Skeletal muscle tissue (tissue), 4 donors: Measurements from ENCODE around the gene LACTBL1. TPM values are rescaled to one million over a fixed set of nuclear protein-coding genes. Genes with fewer than 3 reads are reported as not detected.

Experiments
- H3K27ac ChIP-seq: one replicate; pipeline ENCODE4 v1.7.0; 2013; ENCODE audit warnings: mild to moderate bottlenecking, low read depth, low read length, inconsistent platforms
- H3K27me3 ChIP-seq, 3 donors: one replicate each; pipeline ENCODE4 v1.7.0; 2013; ENCODE audit warnings: low read length in 3 of 3; ENCODE audit not compliant: control insufficient read depth in 3 of 3, insufficient read depth in 3 of 3
- H3K36me3 ChIP-seq, 3 donors: one replicate each; pipeline ENCODE4 v1.7.0; 2013; ENCODE audit warnings: low read length in 3 of 3; ENCODE audit not compliant: control insufficient read depth in 3 of 3, insufficient read depth in 3 of 3
- H3K4me1 ChIP-seq, 3 donors: one replicate each; pipeline ENCODE4 v1.7.0; 2013; ENCODE audit warnings: low read length in 3 of 3, mild to moderate bottlenecking in 3 of 3; ENCODE audit not compliant: control insufficient read depth in 3 of 3, insufficient read depth in 3 of 3
- H3K4me3 ChIP-seq, 3 donors: one replicate each; pipeline ENCODE4 v1.7.0; 2013; ENCODE audit warnings: low read length in 3 of 3
- H3K9ac ChIP-seq, 3 donors: one replicate each; pipeline ENCODE4 v1.7.0; 2013; ENCODE audit warnings: low read length in 3 of 3, mild to moderate bottlenecking in 3 of 3, moderate library complexity in 2 of 3, low read depth in 1 of 3
- H3K9me3 ChIP-seq, 3 donors: one replicate each; pipeline ENCODE4 v1.7.0; 2013; ENCODE audit warnings: low read length in 3 of 3; ENCODE audit not compliant: control insufficient read depth in 3 of 3
- total RNA-seq: library from RNA; depleted of rRNA; stranded (reverse); fragments of >200 nt; gene quantifications from one replicate; pipeline ENCODE4 v1.2.3, GENCODE V29; 2014
- donor health status: Osteomylitis.

The LACTBL1 gene
- total RNA-seq, 1 donor from 2014 or later, result not detected

DNA sequence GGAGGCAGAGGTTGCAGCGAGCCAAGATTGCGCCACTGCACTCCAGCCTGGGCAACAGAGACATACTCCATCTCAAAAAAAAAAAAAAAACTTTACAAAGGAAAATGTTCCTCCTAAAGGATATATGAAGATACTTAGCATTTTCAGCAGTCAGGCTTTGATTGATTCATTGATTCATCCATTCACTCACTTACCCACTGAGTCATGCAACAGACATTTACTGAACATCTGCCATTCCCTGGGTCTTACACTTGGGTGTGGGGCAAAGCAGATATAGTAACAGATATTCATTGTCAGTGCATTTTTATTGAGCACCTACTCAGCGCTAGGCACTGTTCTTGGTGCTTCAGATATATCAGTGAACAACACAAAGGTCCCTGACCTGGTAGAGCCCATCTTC is 5.6 kb upstream of the LACTBL1 start:
- H3K27me3 ChIP-seq, result peaks cover 0 to 6% (median 0%) of the 10 kb centered on the region in 3 donors
- no peaks in the 10 kb centered on the region for H3K4me1 ChIP-seq
- no peak overlapping the region for H3K9ac ChIP-seq
- H3K27ac ChIP-seq, result no peak overlapping the region
- no peak overlapping the region for H3K4me3 ChIP-seq
- H3K9me3 ChIP-seq, result no peaks in the 10 kb centered on the region
- H3K36me3 ChIP-seq, result no peaks in the 10 kb centered on the region

DNA sequence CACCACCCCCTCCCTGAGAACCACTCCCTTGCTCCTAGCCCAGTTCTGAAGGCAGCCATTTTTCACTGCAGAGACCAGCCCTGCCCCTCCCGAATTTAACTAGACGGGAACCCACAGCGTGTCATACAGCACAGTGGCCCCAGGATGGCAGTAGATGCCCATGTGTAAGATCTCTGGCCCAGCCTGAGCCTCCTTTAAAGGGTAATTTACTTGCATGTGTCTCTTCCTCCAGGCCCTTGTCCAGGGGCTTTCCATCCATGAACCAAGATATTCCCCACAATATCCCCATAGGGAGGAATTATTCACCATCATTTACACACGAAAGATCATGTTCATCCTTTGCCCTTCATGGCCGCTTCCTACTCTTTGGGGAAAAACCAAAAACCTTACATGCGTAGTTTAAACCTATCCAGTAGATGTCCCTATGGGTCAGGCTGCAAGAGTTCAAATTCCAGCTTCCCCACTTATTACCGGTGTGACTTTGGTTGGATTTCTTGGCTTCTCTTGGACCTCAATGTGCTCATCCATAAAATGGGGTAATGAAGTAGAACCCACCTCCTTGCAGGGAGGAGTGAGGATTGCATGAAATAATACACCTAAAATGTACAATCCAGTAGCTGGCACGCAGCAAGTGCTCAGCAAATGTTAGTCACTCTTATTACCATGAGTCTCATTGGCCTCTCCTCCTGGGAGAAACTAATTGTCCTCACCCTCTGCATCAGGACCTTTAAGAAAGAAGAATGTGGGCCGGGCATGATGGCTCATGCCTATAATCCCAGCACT is 4.0 kb upstream of the LACTBL1 start:
- Histone ChIP-seq H3K4me1 (no peaks in the 10 kb centered on the region), H3K9me3 (no peaks in the 10 kb centered on the region), H3K36me3 (no peaks in the 10 kb centered on the region), H3K4me3 (no peak overlapping the region), H3K9ac (no peak overlapping the region), H3K27ac (no peak overlapping the region), H3K27me3 (peaks cover 7 to 18% (median 11%) of the 10 kb centered on the region in 3 donors)

DNA sequence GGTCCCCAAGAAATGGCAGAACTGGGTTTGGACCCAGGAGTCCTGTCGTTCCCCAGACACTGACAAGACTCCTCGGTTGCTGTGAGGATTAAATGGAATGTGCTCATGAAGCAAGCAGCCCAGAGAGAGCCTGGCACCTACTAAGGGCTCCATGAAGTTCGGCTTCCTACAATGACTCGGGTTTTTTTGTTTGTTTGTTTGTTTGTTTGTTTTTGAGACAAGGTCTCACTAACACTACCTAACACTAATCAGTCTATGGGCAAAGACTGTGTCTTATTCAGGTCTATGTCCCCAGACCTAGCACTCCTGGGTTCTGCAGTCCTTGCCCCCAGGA is 3.4 kb upstream of the LACTBL1 start:
- no peaks in the 10 kb centered on the region for H3K9me3 ChIP-seq
- H3K4me1 ChIP-seq, result no peaks in the 10 kb centered on the region
- no peak overlapping the region for H3K27ac ChIP-seq
- H3K4me3 ChIP-seq, result no peak overlapping the region
- H3K9ac ChIP-seq, result no peak overlapping the region
- H3K27me3 ChIP-seq, result peaks cover 10 to 19% (median 15%) of the 10 kb centered on the region in 3 donors
- H3K36me3 ChIP-seq, result no peaks in the 10 kb centered on the region

DNA sequence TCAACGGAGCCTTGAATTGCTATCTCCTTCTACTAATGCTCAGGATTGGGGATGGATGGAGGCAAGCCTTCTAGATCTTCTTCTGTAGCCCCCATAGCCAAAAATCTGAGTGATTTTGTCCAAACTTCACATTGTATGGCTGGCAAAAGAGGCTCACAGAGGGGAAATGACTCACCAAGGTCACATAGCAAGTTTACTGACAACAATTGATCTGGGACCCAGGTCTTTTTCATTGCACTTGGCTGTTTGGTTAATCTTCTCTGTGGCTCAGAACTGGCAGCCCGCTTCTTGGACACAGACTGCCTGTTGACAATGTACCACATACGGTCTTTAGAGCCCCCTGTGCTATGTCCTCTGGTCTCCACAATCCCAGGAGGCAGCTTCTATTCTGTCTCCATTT is 3.0 kb upstream of the LACTBL1 start:
- no peaks in the 10 kb centered on the region for H3K9me3 ChIP-seq
- H3K27ac ChIP-seq, result no peak overlapping the region
- peaks cover 10 to 23% (median 19%) of the 10 kb centered on the region in 3 donors for H3K27me3 ChIP-seq
- H3K4me1 ChIP-seq, result no peaks in the 10 kb centered on the region
- no peaks in the 10 kb centered on the region for H3K36me3 ChIP-seq
- H3K4me3 ChIP-seq, result no peak overlapping the region
- no peak overlapping the region for H3K9ac ChIP-seq

DNA sequence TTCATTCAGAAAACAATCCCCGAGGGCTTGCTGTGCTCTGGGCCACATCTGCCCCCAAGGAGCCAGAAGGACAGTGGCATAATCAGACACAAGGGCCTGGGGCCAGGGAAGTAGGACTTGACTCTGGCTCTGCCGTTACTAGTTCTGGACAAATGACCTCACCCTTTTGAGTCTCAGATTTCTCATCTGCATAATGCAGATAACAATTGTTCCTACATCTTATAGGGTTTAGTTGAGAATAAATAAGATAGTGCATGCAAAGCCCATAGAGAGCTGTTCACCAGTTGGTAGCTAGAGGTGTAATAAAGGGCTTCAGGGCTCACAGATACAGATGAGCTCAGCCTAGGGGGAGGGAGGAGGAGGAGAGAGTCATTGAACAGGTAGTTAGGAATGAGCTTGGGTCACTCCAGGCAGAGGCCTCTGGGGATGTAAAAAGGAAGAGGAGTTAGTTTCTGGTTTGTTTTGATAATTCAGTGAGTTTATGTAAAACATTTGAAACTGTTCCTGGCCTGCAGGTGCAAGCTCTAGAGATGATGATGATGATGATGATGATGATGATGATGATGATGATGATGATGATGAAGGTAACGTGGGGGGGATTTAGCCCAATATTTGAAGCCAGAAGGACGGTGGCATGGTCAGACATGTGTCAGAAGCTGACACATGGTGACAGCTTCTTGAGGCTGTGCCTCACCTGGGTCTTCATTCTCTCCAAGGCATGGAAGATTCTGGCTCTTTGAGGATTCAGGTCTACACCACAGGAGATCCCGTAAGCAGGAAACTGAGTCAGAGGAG is 858 bp downstream of the LACTBL1 start:
- Histone ChIP-seq H3K4me1 (no peaks in the 10 kb centered on the region), H3K27me3 (peaks cover 21 to 40% (median 24%) of the 10 kb centered on the region in 3 donors), H3K27ac (no peak overlapping the region), H3K36me3 (no peaks in the 10 kb centered on the region), H3K9me3 (no peaks in the 10 kb centered on the region), H3K9ac (no peak overlapping the region), H3K4me3 (no peak overlapping the region)

DNA sequence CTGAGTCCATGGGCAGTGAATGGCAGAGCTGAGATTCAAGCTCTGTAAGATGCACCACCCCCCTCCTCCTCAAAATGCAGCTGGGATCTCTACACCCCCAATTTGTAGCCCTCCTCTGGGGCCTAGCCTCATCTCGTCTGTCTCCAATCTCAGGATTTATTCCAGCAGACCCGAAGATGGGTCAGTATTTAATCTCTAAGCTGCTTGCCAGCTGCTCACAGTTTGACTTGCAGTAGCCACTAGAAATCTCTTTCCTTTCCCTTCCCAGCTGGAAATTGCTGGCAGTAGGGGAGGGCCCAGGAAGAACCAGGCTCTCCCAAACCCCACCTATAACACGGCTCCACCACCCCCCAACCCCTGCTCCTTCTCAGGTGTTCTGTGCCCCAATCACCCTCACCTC is 1.5 kb downstream of the LACTBL1 start:
- peaks cover 0 to 4% (median 0%) of the 10 kb centered on the region in 3 donors for H3K9me3 ChIP-seq
- no peak overlapping the region for H3K9ac ChIP-seq
- no peaks in the 10 kb centered on the region for H3K4me1 ChIP-seq
- peaks cover 24 to 45% (median 26%) of the 10 kb centered on the region in 3 donors for H3K27me3 ChIP-seq
- no peak overlapping the region for H3K27ac ChIP-seq
- no peak overlapping the region for H3K4me3 ChIP-seq
- H3K36me3 ChIP-seq, result no peaks in the 10 kb centered on the region

DNA sequence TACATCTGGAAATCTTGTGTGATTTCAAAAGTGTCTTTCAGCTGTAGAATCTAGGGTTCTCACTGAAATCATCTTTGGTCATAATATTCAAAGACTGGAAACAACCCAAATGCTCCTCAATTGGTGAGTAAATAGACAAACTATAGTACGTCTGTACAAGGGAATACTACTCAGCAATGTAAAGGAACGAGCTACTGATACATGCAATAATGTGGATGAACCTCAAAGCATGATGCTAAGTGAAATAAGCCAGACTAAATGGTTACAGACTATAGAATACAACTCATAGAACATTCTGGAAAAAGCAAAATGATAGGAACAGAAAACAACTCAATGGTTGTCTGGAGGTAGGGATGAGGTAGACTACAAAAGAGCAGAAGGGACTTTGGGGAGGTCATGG is 2.6 kb downstream of the LACTBL1 start:
- no peaks in the 10 kb centered on the region for H3K4me1 ChIP-seq
- no peaks in the 10 kb centered on the region for H3K36me3 ChIP-seq
- no peak overlapping the region for H3K9ac ChIP-seq
- peaks cover 26 to 42% (median 27%) of the 10 kb centered on the region in 3 donors for H3K27me3 ChIP-seq
- no peak overlapping the region for H3K27ac ChIP-seq
- no peak overlapping the region for H3K4me3 ChIP-seq
- peaks cover 0 to 7% (median 0%) of the 10 kb centered on the region in 3 donors for H3K9me3 ChIP-seq

DNA sequence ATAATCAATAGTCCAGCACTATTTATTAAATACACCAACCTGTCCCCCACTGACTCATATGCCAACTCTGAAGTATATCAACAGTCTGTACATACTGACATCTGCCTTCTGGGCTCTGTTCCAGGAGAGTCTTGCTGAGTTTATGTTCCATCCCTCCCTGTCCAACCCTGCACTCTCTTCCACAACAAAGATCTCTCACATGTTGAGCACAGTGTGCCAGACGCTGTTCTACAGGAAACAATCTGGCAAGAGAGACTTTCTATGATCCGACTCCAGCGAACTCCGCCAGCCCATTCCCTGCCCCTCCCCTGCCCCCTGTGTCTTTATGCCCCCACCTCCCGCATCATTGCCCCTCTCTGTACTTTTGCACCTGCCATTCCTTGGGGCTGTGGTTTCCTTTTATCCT is 3.4 kb downstream of the LACTBL1 start:
- no peaks in the 10 kb centered on the region for H3K36me3 ChIP-seq
- H3K9ac ChIP-seq, result no peak overlapping the region
- no peaks in the 10 kb centered on the region for H3K4me1 ChIP-seq
- peaks cover 0 to 7% (median 0%) of the 10 kb centered on the region in 3 donors for H3K9me3 ChIP-seq
- peaks cover 27 to 42% (median 30%) of the 10 kb centered on the region in 3 donors for H3K27me3 ChIP-seq
- H3K4me3 ChIP-seq, result no peak overlapping the region
- no peak overlapping the region for H3K27ac ChIP-seq

DNA sequence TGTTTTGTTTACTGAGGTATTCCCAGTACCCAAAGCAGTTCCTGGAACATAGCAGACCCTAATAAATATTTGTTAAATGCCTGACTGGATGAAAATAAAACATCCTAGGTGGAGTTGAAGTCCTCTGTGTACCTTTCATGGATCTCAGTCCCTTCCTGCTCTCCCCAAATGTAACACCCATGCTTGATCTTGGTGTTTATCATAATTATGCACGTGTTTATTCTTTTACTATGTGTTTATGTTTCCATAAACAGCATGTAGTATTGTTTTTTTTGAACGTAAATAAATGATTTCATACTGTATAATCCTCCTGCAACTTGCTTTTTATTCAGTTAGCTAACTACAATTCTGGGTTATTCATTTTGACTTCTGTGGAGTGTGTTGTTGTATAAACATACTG is 4.8 kb downstream of the LACTBL1 start:
- H3K27me3 ChIP-seq, result peaks cover 27 to 43% (median 27%) of the 10 kb centered on the region in 3 donors

DNA sequence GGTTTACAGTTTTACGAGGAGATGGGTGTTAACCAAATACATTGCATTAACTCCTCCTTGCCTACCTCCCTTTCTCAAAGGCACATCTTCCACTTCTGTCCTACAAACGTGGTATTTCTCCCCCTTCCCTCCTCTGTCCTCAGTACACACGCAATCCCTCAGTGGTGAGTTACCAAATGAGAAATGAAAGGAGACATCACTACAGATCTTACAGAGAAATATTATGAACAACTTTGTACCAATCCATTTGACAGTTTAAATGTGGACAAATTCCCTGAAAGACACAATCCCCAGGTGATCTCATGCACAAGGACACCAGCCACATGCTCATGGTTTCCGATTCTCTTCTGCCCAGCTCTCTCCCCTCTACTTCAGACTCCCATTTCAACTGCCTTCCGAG is 6.4 kb downstream of the LACTBL1 start:
- no peaks in the 10 kb centered on the region for H3K36me3 ChIP-seq
- H3K27ac ChIP-seq, result no peak overlapping the region
- peaks cover 16 to 38% (median 17%) of the 10 kb centered on the region in 3 donors for H3K27me3 ChIP-seq
- no peak overlapping the region for H3K4me3 ChIP-seq
- H3K9me3 ChIP-seq, result peaks cover 0 to 7% (median 0%) of the 10 kb centered on the region in 3 donors
- no peak overlapping the region for H3K9ac ChIP-seq
- H3K4me1 ChIP-seq, result no peaks in the 10 kb centered on the region

More for the DNA sequence above, 4.8 kb downstream of the LACTBL1 start:
- no peak overlapping the region for H3K27ac ChIP-seq
- H3K36me3 ChIP-seq, result no peaks in the 10 kb centered on the region
- H3K9me3 ChIP-seq, result peaks cover 0 to 7% (median 0%) of the 10 kb centered on the region in 3 donors
- no peak overlapping the region for H3K4me3 ChIP-seq
- no peaks in the 10 kb centered on the region for H3K4me1 ChIP-seq
- H3K9ac ChIP-seq, result no peak overlapping the region
